Measurements from ENCODE around the gene CYP2B6.
"Not testable (repeated sequence)": the region's sequence is repeated elsewhere in the genome, so short reads cannot be mapped to it uniquely, and the experiment has no call there.

Gene CYP2B6

DNA sequence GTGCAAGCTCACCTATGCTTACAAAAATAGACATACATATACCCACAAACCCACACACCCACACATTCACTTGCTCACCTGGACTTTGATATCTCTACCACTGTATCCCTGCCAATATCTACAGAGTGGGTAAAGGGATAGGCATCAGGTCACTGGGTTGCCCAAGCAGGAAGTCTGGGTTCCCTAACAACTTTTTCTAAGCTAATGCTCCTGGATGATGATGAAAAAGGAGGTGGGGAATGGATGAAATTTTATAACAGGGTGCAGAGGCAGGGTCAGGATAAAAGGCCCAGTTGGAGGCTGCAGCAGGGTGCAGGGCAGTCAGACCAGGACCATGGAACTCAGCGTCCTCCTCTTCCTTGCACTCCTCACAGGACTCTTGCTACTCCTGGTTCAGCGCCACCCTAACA, at the start of gene CYP2B6:
Gene CYP2B6, plus strand, starts transcription at position 311 of the 410 bp plus-strand sequence. Its CDS starts 24 bp downstream, at position 335.
- no peak for DNase-seq

DNA sequence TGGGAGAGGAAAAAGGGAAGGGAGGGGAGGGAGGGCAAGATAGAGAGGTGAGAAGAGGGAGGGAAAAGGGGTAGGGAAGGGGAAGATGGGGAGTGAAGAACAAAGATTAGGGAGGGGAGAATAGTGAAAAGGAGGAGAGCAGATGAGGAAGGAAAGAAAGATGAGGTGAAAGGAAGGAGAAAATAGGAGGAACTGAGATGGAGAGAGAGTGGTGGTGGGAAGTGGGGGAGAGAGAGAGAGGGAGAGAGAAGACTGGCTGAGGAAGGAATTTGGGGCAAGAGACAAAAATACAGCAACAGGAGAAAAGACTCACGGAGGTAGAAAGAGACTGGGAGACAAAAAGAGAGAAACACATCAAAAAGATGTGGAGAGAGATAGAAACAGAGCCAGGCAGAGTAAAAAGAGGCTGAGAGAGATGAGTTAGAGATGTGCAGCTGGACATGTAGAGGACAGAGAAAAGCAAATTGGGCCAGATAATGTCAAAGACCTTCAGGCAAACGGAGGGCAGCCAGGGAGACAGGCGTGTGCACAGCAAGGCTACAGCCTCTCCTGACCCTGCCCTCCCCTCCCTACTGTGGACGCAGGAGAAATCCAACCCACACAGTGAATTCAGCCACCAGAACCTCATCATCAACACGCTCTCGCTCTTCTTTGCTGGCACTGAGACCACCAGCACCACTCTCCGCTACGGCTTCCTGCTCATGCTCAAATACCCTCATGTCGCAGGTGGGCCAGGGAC, 49.4 kb upstream of the CYP2B6 start:
- no peak for DNase-seq

DNA sequence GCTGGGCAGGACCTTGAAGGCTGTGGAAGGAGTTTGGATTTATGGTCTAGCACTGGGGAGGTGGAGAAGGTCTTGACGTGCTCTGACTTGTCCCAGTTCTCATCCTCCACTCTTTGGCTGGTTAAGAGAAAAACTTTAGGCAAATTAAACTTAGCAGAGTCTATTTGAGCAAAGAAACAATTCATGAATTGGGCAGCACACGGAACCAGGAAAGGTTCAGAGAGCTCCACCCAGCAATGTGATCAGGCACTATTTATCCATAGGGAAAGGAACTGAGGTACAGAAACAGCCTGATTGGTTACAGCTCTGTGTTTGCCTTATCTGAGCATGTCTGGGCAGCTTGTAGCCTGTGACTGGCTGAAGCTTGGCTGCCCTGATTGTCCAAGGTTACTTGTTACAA, 45.4 kb upstream of the CYP2B6 start:
- DNase-seq, result no peak

DNA sequence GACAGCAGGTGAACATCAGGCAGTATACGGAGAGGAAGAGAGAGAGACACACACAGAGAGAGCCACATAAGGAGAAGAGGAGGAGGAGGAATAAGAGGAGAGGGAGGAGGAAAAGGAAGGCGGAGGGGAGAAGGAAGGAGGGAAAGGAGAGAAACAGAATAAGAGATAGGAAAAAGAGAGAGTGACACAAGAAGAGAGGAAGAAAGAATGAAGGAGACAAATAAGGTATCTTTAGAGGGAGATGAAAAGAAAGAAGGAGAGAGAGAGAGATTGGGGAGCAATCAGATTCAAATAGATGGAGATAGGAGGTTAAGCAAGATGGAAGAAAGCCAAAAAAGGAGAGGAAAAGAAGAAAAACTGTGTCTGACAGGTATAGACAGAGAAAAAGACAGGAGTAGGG, 44.0 kb upstream of the CYP2B6 start:
- DNase-seq, result no peak

DNA sequence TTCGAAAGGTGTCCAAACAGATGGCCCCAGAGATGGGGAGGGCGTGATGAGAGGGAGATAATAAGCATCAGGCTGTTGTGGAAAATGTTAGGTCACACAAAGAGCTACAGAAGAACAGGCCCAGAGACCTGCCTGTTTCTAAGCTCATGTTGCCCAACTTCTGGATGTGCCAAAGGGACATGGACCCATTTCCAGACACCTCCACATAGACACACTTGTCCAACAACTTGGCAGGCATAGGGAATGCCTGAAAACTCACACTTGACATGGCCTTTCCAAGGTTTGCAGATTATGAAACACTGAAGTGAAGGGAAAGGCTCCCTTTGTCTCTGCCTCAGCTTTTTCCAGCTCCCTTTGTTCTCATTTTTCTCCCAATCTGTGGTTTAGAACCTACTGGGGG, 43.5 kb upstream of the CYP2B6 start:
- no peak for DNase-seq

DNA sequence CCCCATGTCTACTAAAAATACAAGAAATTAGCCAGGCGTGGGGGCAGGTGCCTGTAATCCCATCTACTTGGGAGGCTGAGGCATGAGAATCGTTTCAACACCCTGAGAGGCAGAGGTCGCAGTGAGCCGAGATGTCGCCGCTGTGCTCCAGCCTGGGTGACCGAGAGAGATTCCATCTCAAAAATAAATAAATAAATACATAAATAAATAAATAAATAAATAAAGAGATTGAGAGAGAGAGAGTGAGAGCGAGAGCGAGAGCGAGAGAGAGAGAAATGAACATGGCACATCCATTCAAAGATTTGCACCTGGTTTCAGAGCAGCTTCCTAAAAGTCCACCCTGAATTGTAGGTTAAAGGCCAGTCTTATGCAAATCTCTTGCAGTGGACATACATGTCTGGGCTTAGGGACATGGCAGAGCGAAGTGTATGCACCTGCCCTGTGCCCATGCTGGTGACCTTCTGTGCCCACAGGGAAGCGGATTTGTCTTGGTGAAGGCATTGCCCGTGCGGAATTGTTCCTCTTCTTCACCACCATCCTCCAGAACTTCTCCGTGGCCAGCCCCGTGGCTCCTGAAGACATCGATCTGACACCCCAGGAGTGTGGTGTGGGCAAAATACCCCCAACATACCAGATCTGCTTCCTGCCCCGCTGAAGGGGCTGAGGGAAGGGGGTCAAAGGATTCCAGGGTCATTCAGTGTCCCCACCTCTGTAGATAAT, 42.3 kb upstream of the CYP2B6 start:
- no peak for DNase-seq

DNA sequence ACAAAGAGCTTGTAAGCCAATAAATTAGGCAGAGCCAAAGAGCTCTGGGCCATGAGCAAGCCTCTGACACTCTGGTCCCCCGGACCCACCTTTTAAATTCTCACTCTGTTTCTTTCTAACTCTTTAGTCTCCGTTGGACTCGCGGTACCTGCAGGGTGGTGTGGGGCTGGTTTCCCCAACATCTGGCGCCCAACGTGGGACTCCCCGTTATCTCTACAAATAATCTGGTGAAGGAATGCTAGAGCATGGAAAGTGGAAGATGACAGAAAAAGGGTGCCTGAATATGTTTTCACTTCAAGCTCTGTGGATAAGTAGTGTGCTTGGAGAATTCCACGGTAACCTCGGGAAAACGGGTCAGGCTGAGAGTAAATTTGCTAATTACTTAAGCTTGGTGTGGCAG, 36.5 kb upstream of the CYP2B6 start:
- DNase-seq, result no peak

DNA sequence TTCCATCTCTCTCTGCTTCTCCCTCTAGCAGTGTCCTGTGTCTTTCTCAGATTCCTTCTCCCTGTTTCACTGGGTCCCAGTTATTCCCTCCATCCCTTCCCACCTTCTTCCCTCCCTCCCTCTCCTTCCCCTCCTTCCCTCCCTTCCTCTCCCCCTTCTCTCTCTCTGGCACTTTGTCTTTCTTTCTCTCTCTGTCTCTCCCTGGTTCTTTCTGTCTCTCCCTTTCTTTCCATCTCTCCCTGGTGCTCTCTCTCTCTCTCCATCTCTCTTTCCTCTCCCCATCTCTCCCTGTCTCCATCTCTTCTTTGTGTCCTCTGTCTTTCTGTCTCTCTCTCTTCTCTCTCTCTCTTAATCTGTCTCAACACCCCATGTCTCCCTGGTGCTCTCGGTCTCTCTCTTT, 31.7 kb upstream of the CYP2B6 start:
- DNase-seq, result no peak

DNA sequence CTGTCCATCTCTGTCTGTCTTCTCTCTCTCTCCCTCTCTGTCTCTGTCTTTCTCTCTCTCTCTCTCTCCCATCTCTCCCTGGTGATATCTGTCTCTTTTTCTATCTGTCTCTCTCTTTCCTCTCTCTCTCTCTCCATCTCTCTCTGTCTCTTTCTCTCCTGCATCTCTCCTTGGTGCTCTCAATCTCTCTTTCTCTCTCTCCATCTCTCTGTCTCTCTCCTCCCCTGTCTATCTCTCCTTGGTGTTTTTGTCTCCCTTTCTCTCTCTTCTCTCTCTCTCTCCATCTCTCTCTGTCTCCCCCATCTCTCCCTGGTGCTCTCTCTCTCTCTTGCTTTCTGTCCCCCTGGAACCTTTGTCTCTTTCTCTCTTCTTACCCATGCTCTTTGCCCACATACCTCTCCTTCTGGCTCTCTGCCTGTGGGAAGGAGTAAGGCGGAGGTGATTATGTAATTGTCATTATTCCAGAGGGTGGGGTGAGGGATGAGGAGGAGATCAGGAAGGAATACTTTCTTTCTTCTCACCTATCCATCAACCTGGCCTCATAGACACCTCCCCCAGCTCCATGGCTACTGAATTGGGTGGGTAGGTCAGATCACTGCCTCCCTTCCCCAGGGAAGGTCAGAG, 30.9 kb upstream of the CYP2B6 start:
- DNase-seq, result no peak

DNA sequence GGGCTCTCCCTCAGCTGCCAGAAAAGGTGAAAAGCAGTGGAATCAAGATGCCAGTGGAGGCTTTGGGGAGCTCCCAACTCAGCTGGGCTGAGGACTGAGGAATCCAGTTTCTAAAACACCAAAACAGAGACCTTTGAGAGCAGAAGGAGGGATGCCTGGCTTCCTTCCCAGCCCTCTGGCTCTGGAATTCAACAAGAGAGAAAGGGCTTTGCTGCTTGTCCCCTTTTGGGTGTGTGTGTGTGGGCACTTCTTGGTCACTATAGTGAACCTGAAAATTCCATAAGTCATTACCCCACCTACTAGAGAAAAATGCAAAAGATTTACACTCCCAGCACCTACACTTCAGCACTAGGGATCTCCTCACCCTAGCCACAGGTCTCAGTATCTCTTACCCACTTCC, 30.3 kb upstream of the CYP2B6 start:
- no peak for DNase-seq

DNA sequence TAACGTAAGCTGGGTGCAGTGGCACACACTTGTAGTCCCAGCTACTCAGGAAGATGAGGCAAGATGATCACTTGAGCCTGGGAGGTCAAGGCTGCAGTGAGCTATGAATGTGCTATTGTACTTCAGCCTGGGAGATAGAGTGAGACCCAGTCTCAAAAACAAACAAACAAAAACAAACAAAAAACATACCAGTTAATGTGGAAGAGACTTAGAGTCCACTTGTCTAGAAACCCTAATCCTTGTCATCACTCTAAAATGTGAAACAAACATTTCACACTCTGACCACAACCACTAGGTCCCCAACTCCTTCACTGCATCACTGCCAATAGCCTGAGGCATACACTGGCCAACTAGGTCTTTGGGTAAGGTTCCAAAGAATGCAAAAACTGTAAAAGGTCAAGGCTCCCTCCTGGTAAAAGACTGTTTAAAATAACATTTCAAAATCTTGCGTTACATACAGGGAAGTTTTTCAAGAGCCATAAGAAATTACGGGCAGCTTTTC, 28.6 kb upstream of the CYP2B6 start:
- DNase-seq, result no peak

DNA sequence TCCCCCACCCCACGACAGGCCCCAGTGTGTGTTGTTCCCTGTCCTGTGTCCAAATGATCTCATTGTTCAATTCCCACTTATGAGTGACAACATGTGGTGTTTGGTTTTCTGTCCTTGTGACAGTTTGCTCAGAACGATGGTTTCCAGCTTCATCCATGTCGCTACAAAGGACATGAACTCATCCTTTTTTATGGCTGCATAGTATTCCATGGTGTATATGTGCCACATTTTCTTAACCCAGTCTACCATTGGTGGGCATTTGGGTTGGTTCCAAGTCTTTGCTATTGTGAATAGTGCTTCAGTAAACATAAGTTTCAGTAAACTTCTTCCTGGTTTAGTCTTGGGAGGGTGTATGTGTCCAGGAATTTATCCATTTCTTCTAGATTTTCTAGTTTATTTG, 26.7 kb upstream of the CYP2B6 start:
- not testable (repeated sequence) for DNase-seq

DNA sequence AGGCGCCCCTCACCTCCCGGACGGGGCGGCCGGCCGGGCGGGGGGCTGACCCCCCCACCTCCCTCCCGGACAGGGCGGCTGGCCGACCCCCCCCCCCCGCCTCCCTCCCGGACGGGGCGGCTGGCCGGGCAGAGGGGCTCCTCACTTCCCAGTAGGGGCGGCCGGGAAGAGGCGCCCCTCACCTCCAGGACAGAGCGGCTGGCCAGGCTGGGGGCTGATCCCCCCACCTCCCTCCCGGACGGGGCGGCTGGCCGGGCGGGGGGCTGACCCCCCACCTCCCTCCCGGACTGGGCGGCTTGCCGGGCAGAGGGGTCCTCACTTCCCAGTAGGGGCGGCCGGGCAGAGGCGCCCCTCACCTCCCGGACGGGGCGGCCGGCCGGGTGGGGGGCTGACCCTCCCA, 25.7 kb upstream of the CYP2B6 start:
- DNase-seq, result not testable (repeated sequence)

DNA sequence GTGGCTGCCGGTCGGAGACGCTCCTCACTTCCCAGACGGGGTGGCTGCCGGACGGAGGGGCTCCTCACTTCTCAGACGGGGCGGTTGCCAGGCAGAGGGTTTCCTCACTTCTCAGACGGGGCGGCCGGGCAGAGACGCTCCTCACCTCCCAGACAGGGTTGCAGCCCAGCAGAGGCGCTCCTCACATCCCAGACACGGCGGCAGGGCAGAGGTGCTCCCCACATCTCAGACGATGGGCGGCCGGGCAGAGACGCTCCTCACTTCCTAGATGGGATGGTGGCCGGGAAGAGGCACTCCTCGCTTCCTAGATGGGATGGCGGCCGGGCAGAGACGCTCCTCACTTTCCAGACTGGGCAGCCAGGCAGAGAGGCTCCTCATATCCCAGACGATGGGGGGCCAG, 24.5 kb upstream of the CYP2B6 start:
- not testable (repeated sequence) for DNase-seq

DNA sequence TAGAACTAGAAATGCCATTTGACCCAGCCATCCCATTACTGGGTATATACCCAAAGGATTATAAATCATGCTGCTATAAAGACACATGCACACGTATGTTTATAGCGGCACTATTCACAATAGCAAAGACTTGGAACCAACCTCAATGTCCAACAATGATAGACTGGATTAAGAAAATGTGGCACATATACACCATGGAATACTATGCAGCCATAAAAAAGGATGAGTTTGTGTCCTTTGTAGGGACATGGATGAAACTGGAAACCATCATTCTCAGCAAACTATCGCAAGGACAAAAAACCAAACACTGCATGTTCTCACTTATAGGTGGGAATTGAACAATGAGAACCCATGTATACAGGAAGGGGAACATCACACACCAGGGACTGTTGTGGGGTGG, 23.0 kb upstream of the CYP2B6 start:
- DNase-seq, result not testable (repeated sequence)

DNA sequence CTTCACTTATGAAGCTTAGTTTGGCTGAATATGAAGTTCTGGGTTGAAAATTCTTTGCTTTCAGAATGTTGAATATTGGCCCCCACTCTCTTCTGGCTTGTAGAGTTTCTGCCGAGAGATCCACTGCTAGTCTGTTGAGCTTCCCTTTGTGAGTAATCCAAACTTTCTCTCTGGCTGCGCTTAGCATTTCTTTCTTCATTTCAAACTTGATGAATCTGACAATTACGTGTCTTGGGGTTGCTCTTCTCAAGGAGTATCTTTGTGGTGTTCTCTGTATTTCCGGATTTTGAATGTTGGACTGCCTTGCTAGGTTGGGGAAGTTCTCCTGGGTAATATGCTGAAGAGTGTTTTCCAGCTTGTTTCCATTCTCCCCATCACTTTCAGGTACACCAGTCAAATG, 21.4 kb upstream of the CYP2B6 start:
- not testable (repeated sequence) for DNase-seq

DNA sequence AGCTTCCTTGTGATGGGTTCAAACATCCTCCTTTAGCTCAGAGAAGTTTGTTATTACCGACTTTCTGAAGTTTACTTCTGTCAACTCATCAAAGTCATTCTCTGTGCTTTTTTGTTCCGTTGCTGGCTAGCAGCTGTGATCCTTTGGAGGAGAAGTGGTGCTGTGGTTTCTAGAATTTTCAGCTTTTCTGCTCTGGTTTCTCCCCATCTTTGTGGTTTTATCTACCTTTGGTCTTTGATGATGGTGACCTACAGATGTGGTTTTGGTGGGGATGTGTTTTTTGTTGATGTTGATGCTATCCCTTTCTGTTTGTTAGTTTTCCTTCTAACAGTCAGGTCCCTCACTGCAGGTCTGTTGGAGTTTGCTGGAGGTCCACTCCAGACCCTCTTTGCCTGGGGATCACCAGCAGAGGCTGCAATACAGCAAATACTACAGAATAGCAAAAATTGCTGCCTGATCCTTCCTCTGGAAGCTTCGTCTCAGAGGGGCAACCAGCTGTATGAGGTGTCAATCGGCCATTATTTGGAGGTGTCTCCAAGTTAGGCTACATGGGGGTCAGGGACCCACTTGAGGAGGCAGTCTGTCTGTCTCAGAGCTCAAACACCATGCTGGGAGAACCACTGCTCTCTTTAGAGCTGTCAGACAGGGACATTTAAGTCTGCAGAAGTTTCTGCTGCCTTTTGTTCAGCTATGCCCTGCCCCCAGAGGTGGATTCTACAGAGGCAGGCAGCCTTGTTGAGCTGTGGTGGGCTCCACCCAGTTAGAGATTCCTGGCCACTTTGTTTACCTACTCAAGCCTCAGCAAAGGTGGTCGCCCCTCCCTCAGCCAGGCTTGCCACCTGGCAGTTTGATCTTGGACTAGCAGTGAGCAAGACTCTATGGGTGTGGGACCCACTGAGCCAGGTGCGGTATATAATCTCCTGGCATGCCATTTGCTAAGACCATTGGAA, 20.4 kb upstream of the CYP2B6 start:
- DNase-seq, result not testable (repeated sequence)

DNA sequence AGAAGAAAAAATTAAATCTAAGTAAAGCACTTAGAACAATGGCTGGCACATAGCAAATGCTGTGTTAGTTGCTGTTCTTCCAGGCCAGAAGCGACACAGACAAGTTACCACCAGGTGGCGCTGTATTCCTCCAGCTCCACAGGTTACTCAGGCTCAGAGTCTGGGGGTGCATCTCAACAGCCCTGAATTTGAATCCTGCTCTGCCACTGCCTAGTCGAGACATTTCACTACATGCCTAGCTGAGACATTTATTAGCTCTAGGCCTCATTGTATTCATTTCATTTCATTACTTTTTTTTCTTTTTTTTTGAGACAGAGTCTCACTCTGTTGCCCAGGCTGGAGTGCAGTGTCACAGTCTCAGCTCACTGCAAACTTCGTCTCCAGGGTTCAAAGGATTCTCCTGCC, 16.4 kb upstream of the CYP2B6 start:
- DNase-seq, result peak; percentile 69

DNA sequence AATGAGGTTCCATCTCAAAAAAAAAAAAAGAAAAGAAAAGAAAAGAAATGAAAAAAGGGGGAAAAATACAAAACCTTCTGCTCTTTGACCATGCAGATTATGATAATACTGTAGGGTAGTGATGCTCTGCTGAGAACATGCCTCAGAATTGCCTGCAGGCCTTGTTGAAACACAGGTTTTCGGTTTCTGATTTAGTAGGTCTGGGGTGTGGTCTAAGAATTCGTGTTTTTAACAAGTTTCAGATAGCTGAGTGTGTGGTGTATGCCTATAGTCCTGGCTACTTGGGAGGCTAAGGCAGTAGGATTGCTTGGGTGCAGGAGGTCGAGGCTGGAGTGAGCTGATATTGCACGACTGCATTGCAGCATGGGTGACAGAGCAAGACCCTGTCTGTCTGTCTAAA, 14.9 kb upstream of the CYP2B6 start:
- DNase-seq, result no peak

DNA sequence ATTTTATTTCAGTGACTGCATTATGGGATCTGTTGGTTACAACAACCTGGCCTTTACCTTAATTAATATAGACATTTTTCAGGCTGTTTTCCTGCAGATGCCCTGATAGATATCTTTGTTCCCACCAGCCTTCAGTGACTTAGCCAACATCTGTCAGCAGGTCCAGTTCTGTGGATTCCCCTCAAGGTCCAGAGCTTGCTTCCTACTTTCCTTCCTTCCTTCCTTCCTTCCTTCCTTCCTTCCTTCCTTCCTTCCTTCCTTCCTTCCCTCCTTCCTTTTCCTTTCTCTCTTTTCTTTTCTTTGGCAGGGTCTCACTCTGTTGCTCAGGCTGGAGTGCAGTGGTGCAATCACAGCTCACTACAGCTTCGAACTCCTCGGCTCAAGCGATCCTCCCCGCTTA, 14.4 kb upstream of the CYP2B6 start:
- no peak for DNase-seq

DNA sequence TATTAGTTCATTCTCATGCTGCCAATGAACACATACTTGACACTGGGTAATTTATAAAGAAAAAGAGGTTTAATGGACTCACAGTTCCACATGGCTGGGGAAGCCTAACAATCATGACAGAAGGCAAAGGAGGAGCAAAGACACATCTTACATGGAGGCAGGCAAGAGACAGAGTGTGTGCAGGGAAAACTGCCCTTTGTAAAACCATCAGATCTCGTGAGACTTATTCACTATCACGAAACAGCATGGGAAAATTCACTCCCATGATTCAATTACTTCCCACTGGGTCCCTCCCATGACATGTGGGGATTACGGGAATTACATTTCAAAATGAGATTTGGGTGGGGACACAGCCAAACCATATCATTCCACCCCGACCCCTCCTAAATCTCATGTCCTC, 11.3 kb upstream of the CYP2B6 start:
- DNase-seq, result not testable (repeated sequence)

DNA sequence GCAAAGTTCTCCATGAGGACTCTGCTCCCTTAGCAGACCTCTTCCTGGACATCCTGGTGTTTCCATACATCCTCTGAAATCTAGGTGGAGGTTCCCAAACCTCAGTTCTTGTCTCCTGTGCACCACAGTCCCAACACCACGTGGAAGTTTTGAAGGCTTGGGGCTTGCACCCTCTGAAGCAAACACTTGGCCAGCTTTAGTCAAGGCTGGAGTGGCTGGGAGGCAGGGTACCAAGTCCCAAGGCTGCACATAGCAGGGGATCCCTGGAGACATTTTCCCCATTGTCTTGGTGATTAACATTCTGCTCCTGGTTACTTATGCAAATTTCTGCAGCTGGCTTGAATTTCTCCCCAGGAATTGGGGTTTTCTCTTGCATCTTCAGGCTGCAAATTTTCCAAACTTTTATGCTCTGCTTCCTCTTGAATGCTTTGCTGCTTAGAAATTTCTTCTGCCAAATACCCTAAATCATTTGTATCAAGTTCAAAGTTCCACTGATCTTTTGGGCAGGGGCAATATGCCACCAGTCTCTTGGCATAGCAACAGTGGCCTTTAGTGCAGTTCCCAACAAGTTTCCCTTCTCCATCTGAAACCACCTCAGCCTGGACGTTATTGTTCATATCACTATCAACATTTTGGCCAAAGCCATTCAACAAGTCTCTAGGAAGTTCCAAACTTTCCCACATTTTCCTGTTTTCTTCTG, 10.2 kb upstream of the CYP2B6 start:
- not testable (repeated sequence) for DNase-seq

All from femur (tissue), 1 donor.